ENCODE data around the gene TTN. TPM values are rescaled to one million over a fixed set of nuclear protein-coding genes. Genes with fewer than 3 reads are reported as not detected.

Gene TTN
- total and polyA plus RNA-seq, 2 of the 8 experiments (the other 6 are each of a cell fraction or from before 2014, with no cell fraction given): 0.30 to 9.7 TPM

GRCh38 chr2:178615969-178616368, 191.3 kb downstream of the TTN start:
- Histone ChIP-seq H3K9me3 (ENCODE audit: insufficient read depth in 2 of 2, low read depth in 1 of 2, low read length in 1 of 2) (no peaks in the 10 kb centered on the region), H2BK15ac (ENCODE audit: low read length) (no peak overlapping the region), H3K4me2 (ENCODE audit: insufficient read depth in 1 of 2, low read depth in 2 of 2, low read length in 2 of 2) (no peak overlapping the region), H4K5ac (ENCODE audit: insufficient read length, low read depth, low read length) (no peak overlapping the region), H3K23me2 (ENCODE audit: low read depth, low read length) (no peaks in the 10 kb centered on the region), H3K56ac (replicated peaks; ENCODE audit: insufficient read length, low read depth, low read length) (no peak overlapping the region), H4K20me1 (replicated peaks in 1 of 2; ENCODE audit: control insufficient read depth in 1 of 2, insufficient read depth in 2 of 2, low read length in 2 of 2) (no peaks in the 10 kb centered on the region), H3K23ac (ENCODE audit: insufficient read length) (no peak overlapping the region), H2BK20ac (ENCODE audit: low read length) (no peak overlapping the region), H3K27me3 (replicated peaks in 1 of 4; ENCODE audit: control insufficient read depth in 3 of 4, extremely low read depth in 1 of 4, insufficient read depth in 3 of 4, low read length in 3 of 4) (peaks cover 0 to 1% (median 0%) of the 10 kb centered on the region in 4 experiments; a peak in 1 of 7 replicates), H2AK5ac (ENCODE audit: low read depth, low read length) (no peak overlapping the region), H3K9ac (replicated peaks in 1 of 4; ENCODE audit: extremely low read depth in 1 of 4, low read depth in 3 of 4, low read length in 3 of 4) (no peak overlapping the region), H2AFZ (ENCODE audit: low read length) (no peak overlapping the region), H3K18ac (ENCODE audit: extremely low read depth, low read length) (no peak overlapping the region), H3K79me2 (ENCODE audit: control insufficient read depth in 1 of 2, insufficient read depth in 2 of 2, low read length in 2 of 2) (no peaks in the 10 kb centered on the region), H4K8ac (ENCODE audit: extremely low read depth, insufficient read depth, low read length) (no peak overlapping the region), H2BK12ac (ENCODE audit: low read depth, low read length) (no peak overlapping the region), H4K91ac (replicated peaks; ENCODE audit: insufficient read length, low read length) (no peak overlapping the region), H3K14ac (ENCODE audit: insufficient read length) (no peak overlapping the region), H3K27ac (ENCODE audit: low read depth, low read length) (no peak overlapping the region), H3K4me1 (replicated peaks in 1 of 4; ENCODE audit: control insufficient read depth in 3 of 4, insufficient read depth in 4 of 4, low read length in 3 of 4) (no peaks in the 10 kb centered on the region), H2BK120ac (replicated peaks; ENCODE audit: low read depth, low read length) (no peak overlapping the region), H2BK5ac (ENCODE audit: low read depth, low read length) (no peak overlapping the region), H3K36me3 (ENCODE audit: control insufficient read depth in 2 of 4, insufficient read depth in 4 of 4, low read length in 3 of 4) (peaks cover 0 to 24% (median under 1%) of the 10 kb centered on the region in 4 experiments; a peak in 2 of 8 replicates), H3K4me3 (ENCODE audit: extremely low read depth in 1 of 4, insufficient read depth in 2 of 4, low read depth in 3 of 4, low read length in 4 of 4) (no peak overlapping the region), H3K79me1 (ENCODE audit: low read depth, low read length) (no peaks in the 10 kb centered on the region), H3K4ac (replicated peaks; ENCODE audit: insufficient read length, low read depth, low read length) (no peak overlapping the region)
- ChIA-PET CTCF (ENCODE audit: partially characterized antibody) (interaction anchor here (0.5 kb wide), 1 partner anchor 332 kb away, joined by 3 read pairs; no protein-coding TSS in a partner anchor), POLR2A (ENCODE audit: partially characterized antibody) (no interaction called here)
- WGBS, 2 experiments (ENCODE audit: extremely low coverage in 1 of 2, insufficient coverage in 1 of 2, insufficient read length in 1 of 2, insufficient replicate concordance in 2 of 2, low coverage in 1 of 2, low lambda C conversion rate in 2 of 2, missing lambda C conversion rate in 1 of 2): 94% methylated on average over 1 of the region's 1 CpG; no CpG with 5 or more reads in 1 of the 2 experiments
- no peak for DNase-seq (ENCODE audit: low read depth in 1 of 2, low spot score in 2 of 2)
- no peak for FAIRE-seq
- TF ChIP-seq BRCA1 (IDR thresholded peaks at IDR 0.05; ENCODE audit: low read depth, low read length) (no peak), NANOG (IDR thresholded peaks at IDR 0.05; ENCODE audit: insufficient read depth, low read depth, low read length, poor library complexity, severe bottlenecking) (no peak), TCF12 (IDR thresholded peaks at IDR 0.05; ENCODE audit: low read depth, low read length) (no peak), POU5F1 (IDR thresholded peaks at IDR 0.05; ENCODE audit: low read depth, low read length) (no peak), SIX5 (IDR thresholded peaks at IDR 0.05; ENCODE audit: low read depth, low read length) (no peak), SIN3A (conservative IDR thresholded peaks at IDR 0.05 in 1 of 2, IDR thresholded peaks at IDR 0.05 in 1 of 2; ENCODE audit: low read depth in 1 of 2, low read length in 2 of 2) (no peak), GABPA (IDR thresholded peaks at IDR 0.05; ENCODE audit: borderline replicate concordance, insufficient read depth, low read length) (no peak), RAD21 (IDR thresholded peaks at IDR 0.05 in 1 of 2, conservative IDR thresholded peaks at IDR 0.05 in 1 of 2; ENCODE audit: low read depth in 2 of 2, low read length in 2 of 2) (no peak), EZH2 (IDR thresholded peaks at IDR 0.05; ENCODE audit: low read depth, low read length, severe bottlenecking) (no peak), SRF (IDR thresholded peaks at IDR 0.05; ENCODE audit: low read depth, low read length) (no peak), CREB1 (IDR thresholded peaks at IDR 0.05) (no peak), POLR2A (IDR thresholded peaks at IDR 0.05; ENCODE audit: control extremely low read depth in 1 of 2, low read depth in 2 of 2, low read length in 2 of 2) (no peak), CHD2 (IDR thresholded peaks at IDR 0.05; ENCODE audit: low read length) (no peak), USF2 (IDR thresholded peaks at IDR 0.05; ENCODE audit: low read length) (no peak)

All from H1 (cell line).